SU-DHL-6 (cell line): Measurements from ENCODE around the gene ANKRD65.

ENCODE experiments used
- H2AFZ ChIP-seq: fragments of 200-600 bp; sonication (generic); 2 replicates; pipeline ENCODE4 v1.6.1; 2014; ENCODE audit warnings: low read depth, mild to moderate bottlenecking, moderate library complexity, mixed read lengths, antibody characterized with exemption, low read length; ENCODE audit not compliant: severe bottlenecking
- H3F3A ChIP-seq: fragments of 200-600 bp; shearing (Covaris generic); 2 replicates; pipeline ENCODE4 v1.6.0; 2016; ENCODE audit warnings: antibody characterized with exemption, mild to moderate bottlenecking; ENCODE audit not compliant: insufficient read depth
- H3K27ac ChIP-seq: fragments of 200-600 bp; sonication (generic); 2 replicates; pipeline ENCODE4 v1.5.1; 2016; ENCODE audit warnings: low read depth, mild to moderate bottlenecking, low read length, moderate library complexity, mixed read lengths
- H3K27me3 ChIP-seq: fragments of 200-600 bp; sonication (generic), shearing (Covaris generic); 2 replicates; pipeline ENCODE4 v1.6.0; 2014; ENCODE audit warnings: mild to moderate bottlenecking, low read length
- H3K36me3 ChIP-seq: fragments of 200-600 bp; sonication (generic); 2 replicates; pipeline ENCODE4 v1.6.1; 2014; ENCODE audit warnings: mild to moderate bottlenecking, low read length, mixed read lengths
- H3K4me2 ChIP-seq: fragments of 300-600, 200-600 bp; shearing (Covaris generic), sonication (generic); 2 replicates; pipeline ENCODE4 v1.6.0; 2014; ENCODE audit warnings: low read length, low read depth, mild to moderate bottlenecking; ENCODE audit not compliant: poor library complexity, severe bottlenecking
- H3K4me3 ChIP-seq: fragments of 200-600 bp; sonication (generic); 2 replicates; pipeline ENCODE4 v1.5.1; 2014; ENCODE audit warnings: antibody characterized with exemption, low read length, mild to moderate bottlenecking, mixed read lengths; ENCODE audit not compliant: insufficient read depth, poor library complexity, severe bottlenecking
- H3K79me2 ChIP-seq: fragments of 200-600 bp; sonication (generic); 2 replicates; pipeline ENCODE4 v1.6.1; 2014; ENCODE audit warnings: mild to moderate bottlenecking, low read length, moderate library complexity; ENCODE audit not compliant: insufficient read depth
- H3K9ac ChIP-seq: fragments of 200-600 bp; sonication (generic); 2 replicates; pipeline ENCODE4 v1.7.0; 2014; ENCODE audit warnings: mild to moderate bottlenecking, low read length
- H3K9me2 ChIP-seq: fragments of 200-600 bp; sonication (generic); replicated peaks from 2 replicates; pipeline ENCODE4 v1.6.1; 2014; ENCODE audit warnings: low read length; ENCODE audit not compliant: insufficient read depth
- H3K9me3 ChIP-seq: fragments of 200-600 bp; sonication (generic); 2 replicates; pipeline ENCODE4 v1.6.1; 2014; ENCODE audit warnings: low read length, mixed read lengths; ENCODE audit not compliant: insufficient read depth
- H4K20me1 ChIP-seq: fragments of 200-600 bp; sonication (generic); 2 replicates; pipeline ENCODE4 v1.6.1; 2014; ENCODE audit warnings: low read depth, mild to moderate bottlenecking, antibody characterized with exemption, low read length, moderate library complexity, mixed read lengths
- CTCF ChIP-seq: fragments of 200-600 bp; sonication (generic); IDR thresholded peaks from one replicate; pipeline ENCODE4 v1.5.1; 2017; ENCODE audit warnings: antibody characterized with exemption, mild to moderate bottlenecking, low read length, moderate library complexity; ENCODE audit not compliant: insufficient read depth, poor library complexity, severe bottlenecking
- EZH2phosphoT487 ChIP-seq: fragments of 200-600 bp; sonication (generic), shearing (Covaris generic); conservative IDR thresholded peaks from 2 replicates; pipeline ENCODE4 v1.6.1; 2018; ENCODE audit warnings: mild to moderate bottlenecking, antibody characterized with exemption, low read length, moderate library complexity, mixed read lengths

The ANKRD65 gene

DNA sequence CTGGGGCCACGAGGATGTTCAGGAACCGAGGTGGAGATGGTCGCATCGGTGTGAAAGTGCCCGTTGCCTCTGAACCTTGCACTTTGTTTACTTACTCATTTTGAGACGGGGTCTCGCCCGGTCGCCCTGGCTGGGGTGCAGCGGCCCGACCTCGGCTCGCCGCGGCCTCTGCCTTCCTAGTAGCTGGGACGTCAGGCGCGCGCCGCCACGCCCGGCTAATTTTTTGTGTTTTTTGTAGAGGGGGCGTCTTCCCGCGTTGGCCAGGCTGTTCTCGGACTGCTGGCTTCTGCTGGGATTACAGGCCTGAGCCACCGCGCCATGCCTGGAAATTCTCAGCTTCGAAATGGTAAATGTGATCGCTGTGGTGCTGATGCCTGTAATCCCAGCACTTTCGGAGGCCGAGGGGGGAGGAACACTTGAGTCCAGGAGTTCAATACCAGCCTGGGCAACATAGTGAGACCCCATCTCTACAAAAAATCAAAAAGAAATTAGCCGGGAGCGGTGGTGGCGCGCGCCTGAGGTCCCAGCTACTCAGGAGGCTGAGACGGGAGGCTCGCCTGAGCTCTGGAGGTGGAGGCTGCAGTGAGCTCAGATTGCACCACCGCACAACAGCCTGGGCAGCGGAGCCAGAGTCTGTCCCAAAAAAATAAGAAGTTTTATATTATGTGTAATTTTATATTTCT, 13.3 kb downstream of the ANKRD65 start:
- H3F3A ChIP-seq: peaks cover 13% of the 10 kb centered on the region
- H3K9me2 ChIP-seq: no peaks in the 10 kb centered on the region
- H2AFZ ChIP-seq: no peak overlapping the region
- H3K9ac ChIP-seq: peak overlapping the region; percentile 99
- no peaks in the 10 kb centered on the region for H3K27me3 ChIP-seq
- no peak overlapping the region; the same call in 1 of the 2 replicates for H3K27ac ChIP-seq
- H3K9me3 ChIP-seq: no peaks in the 10 kb centered on the region
- peak overlapping the region; percentile 97 for H3K4me3 ChIP-seq
- 0 out of 2 replicates have a peak, but pooled peaks cover 7% of the 10 kb centered on the region for H4K20me1 ChIP-seq
- H3K4me2 ChIP-seq: peak overlapping the region; percentile 57
- TF ChIP-seq CTCF (no peak), EZH2phosphoT487 (no peak)
- H3K36me3 ChIP-seq: peaks cover 11% of the 10 kb centered on the region; the same call in 1 of the 2 replicates
- H3K79me2 ChIP-seq: peaks cover 44% of the 10 kb centered on the region

- 0 out of 2 replicates have a peak, but pooled peaks cover 7% of the 10 kb centered on the region for H4K20me1 ChIP-seq
- H3K4me3 ChIP-seq: peak within 1 kb of the TSS; percentile 97
- no peak for TF ChIP-seq EZH2phosphoT487
- no peak for TF ChIP-seq CTCF
- peak within 1 kb of the TSS; percentile 54 for H3K27ac ChIP-seq
- H3K9me2 ChIP-seq: no peaks in the 10 kb centered on the region
- H3K79me2 ChIP-seq: peaks cover 44% of the 10 kb centered on the region
- peaks cover 19% of the 10 kb centered on the region for H3F3A ChIP-seq
- peak within 1 kb of the TSS; percentile 99 for H3K9ac ChIP-seq
- H3K36me3 ChIP-seq: peaks cover 11% of the 10 kb centered on the region; the same call in 1 of the 2 replicates
- no peaks in the 10 kb centered on the region for H3K9me3 ChIP-seq
- H3K27me3 ChIP-seq: no peaks in the 10 kb centered on the region
- peak within 1 kb of the TSS; percentile 91 for H3K4me2 ChIP-seq
- H2AFZ ChIP-seq: peak within 1 kb of the TSS; percentile 89
Measured at GRCh38 chr1:1406821-1407635, 14.0 kb downstream of the ANKRD65 start, which contains the start of gene MRPL20. Gene MRPL20, minus strand, starts transcription at chr1:1407293. Its CDS starts 76 bp downstream, at chr1:1407217.

DNA sequence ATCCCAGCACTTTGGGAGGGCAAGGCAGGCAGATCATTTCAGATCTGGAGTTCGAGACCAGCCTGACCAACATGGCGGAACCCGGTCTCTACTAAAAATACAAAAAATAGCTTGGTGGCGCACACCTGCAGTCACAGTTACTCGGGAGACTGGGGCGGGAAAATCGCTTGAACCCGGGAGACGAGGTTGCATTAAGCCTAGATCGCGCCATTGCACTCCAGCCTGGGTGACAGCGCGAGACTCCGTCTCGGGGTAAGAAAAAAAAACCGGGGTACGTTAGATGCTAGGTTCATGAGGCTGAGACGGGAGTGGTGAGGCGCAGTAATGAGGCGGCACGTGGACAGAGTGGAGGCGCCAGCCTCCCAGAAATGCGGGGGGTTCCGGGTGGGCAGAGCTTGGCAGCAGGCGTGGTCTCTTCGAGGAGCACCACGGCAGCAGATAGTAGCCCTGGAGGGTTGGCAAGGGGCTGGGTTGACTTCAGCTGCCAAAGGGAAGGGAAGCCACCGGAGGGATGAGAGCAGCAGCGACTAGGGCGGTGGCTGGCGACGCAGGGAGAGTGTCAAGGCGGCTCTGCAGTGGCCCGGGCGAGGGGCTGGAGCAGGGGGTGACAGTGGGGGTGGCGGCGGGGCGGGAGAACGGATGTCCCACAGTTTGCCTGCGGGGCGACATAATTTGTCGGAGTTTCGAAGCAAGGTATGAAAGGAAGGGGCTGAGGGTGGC, 14.8 kb downstream of the ANKRD65 start:
- H3K9me2 ChIP-seq: no peaks in the 10 kb centered on the region
- H3K9ac ChIP-seq: peak overlapping the region; percentile 99
- peak overlapping the region; percentile 97 for H3K4me3 ChIP-seq
- H3K9me3 ChIP-seq: no peaks in the 10 kb centered on the region
- peak overlapping the region; percentile 54 for H3K27ac ChIP-seq
- H3K27me3 ChIP-seq: no peaks in the 10 kb centered on the region
- H2AFZ ChIP-seq: peak overlapping the region; percentile 89
- H3F3A ChIP-seq: peaks cover 25% of the 10 kb centered on the region
- no peak for TF ChIP-seq EZH2phosphoT487
- TF ChIP-seq CTCF: no peak
- peaks cover 11% of the 10 kb centered on the region; the same call in 1 of the 2 replicates for H3K36me3 ChIP-seq
- 0 out of 2 replicates have a peak, but pooled peaks cover 7% of the 10 kb centered on the region for H4K20me1 ChIP-seq
- peak overlapping the region; percentile 91 for H3K4me2 ChIP-seq
- peaks cover 48% of the 10 kb centered on the region for H3K79me2 ChIP-seq
